GM12872 (cell line): Measurements from ENCODE around the gene YIPF4.

ENCODE experiments used
- CTCF ChIP-seq: IDR thresholded peaks from 3 replicates; pipeline ENCODE4 v1.5.1; 2011; ENCODE audit warnings: low read depth, mild to moderate bottlenecking, low read length, moderate library complexity; ENCODE audit not compliant: insufficient read depth

The YIPF4 gene

GRCh38 chr2:32277674-32278477, at the start of gene YIPF4:
Gene YIPF4, plus strand, starts transcription at chr2:32277904. Its CDS starts 252 bp downstream, at chr2:32278156.
- TF ChIP-seq CTCF = no peak

- no peak for TF ChIP-seq CTCF
These were observed 49.5 kb upstream of the YIPF4 start for GRCh38 chr2:32228181-32228580.

- no peak for TF ChIP-seq CTCF
These were observed 48.1 kb upstream of the YIPF4 start for GRCh38 chr2:32229635-32230034.

GRCh38 chr2:32231959-32232358, 45.7 kb upstream of the YIPF4 start:
- TF ChIP-seq CTCF = no peak

GRCh38 chr2:32235315-32235714, 42.4 kb upstream of the YIPF4 start:
- TF ChIP-seq CTCF = no peak

GRCh38 chr2:32237488-32237887, 40.2 kb upstream of the YIPF4 start:
- TF ChIP-seq CTCF = no peak

GRCh38 chr2:32237996-32238395, 39.7 kb upstream of the YIPF4 start:
- no peak for TF ChIP-seq CTCF
